Upper lobe of left lung (tissue), 4 donors: ENCODE results near the gene SLC22A1.

Experiments used
- EP300 ChIP-seq, 4 donors: sonication (generic); formaldehyde crosslinking; IDR thresholded peaks; one replicate each; pipeline ENCODE4 v1.5.1; 2017; ENCODE audit warnings: antibody characterized with exemption in 4 of 4, control low read depth in 2 of 4
- POLR2A ChIP-seq, 4 donors: fragments of 450-650 bp; IDR thresholded peaks; one replicate each; pipeline ENCODE4 v1.5.1; 2016 to 2017; ENCODE audit warnings: antibody characterized with exemption in 4 of 4, mild to moderate bottlenecking in 2 of 4
- POLR2AphosphoS5 ChIP-seq, 2 donors: sonication (generic); formaldehyde crosslinking; IDR thresholded peaks; one replicate each; pipeline ENCODE4 v1.5.1; 2017; ENCODE audit warnings: antibody characterized with exemption in 2 of 2
- TF ChIP-seq, protein P1 (sequence below), 6 experiments: fragments of 450-650 bp in 4 of 6; fragments of 200-600 bp in 2 of 6; sonication (generic) in 2 of 6; IDR thresholded peaks; one replicate each; pipeline ENCODE4 v1.5.1; 2016 to 2019; ENCODE audit warnings: antibody characterized with exemption in 6 of 6

DNA sequence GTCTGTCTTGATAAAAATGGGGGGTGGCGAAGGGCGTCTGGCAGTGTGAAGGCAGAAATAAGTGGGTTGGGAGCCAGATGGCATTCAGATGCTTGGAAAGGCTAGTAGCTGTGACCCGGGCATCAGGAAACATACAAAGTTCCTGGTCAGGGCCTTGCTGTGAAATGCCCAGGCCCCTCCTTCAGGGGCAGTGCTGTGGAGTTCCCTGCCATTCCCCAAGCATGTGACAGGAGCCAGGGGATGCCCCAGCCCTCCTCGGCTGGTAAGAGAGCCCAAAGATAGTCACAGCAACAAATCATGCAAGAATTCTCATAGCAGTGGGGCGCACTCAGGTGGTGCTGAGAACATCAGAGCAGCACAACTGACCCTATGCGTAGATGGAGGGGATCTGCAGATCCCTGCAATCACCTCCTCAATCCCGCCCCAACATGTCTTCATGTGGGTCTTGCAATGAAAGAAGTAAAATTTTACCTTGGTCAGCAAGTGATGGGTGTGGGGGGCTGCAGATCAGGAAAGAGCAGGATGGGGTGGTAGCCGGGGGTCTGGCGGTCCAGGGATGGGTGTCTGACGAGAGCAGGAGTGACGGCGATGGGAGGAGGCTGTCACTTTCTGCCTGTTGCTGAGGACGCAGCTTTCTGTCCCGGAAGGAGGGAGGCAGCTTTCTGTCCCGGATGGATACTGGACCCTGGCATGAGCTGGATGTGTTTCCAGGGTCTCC, 39.5 kb downstream of the SLC22A1 start:
- TF ChIP-seq, protein P1, sequence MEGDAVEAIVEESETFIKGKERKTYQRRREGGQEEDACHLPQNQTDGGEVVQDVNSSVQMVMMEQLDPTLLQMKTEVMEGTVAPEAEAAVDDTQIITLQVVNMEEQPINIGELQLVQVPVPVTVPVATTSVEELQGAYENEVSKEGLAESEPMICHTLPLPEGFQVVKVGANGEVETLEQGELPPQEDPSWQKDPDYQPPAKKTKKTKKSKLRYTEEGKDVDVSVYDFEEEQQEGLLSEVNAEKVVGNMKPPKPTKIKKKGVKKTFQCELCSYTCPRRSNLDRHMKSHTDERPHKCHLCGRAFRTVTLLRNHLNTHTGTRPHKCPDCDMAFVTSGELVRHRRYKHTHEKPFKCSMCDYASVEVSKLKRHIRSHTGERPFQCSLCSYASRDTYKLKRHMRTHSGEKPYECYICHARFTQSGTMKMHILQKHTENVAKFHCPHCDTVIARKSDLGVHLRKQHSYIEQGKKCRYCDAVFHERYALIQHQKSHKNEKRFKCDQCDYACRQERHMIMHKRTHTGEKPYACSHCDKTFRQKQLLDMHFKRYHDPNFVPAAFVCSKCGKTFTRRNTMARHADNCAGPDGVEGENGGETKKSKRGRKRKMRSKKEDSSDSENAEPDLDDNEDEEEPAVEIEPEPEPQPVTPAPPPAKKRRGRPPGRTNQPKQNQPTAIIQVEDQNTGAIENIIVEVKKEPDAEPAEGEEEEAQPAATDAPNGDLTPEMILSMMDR (IDR thresholded peaks at IDR 0.05): no peak
- no peak for TF ChIP-seq POLR2A (IDR thresholded peaks at IDR 0.05)
- no peak for TF ChIP-seq EP300 (IDR thresholded peaks at IDR 0.05)
- TF ChIP-seq POLR2AphosphoS5 (IDR thresholded peaks at IDR 0.05): no peak
